Esophagus mucosa (tissue), 1 donor: ENCODE measurements around the gene USP54. TPM values are rescaled to one million over a fixed set of nuclear protein-coding genes. Genes with fewer than 3 reads are reported as not detected.

Experiments
- ATAC-seq: fragments of 200-7000 bp; cut with Tn5 transposase; one replicate; pipeline ENCODE4 v1.9.1; 2020
- total RNA-seq: library from RNA; stranded (reverse); gene quantifications from one replicate; pipeline ENCODE4 v1.2.4, GENCODE V29; 2023
- donor health status: DM: yes; HTN: yes; CAD: no.

USP54 gene
- total RNA-seq, 1 donor from 2014 or later = 44.8 TPM

DNA sequence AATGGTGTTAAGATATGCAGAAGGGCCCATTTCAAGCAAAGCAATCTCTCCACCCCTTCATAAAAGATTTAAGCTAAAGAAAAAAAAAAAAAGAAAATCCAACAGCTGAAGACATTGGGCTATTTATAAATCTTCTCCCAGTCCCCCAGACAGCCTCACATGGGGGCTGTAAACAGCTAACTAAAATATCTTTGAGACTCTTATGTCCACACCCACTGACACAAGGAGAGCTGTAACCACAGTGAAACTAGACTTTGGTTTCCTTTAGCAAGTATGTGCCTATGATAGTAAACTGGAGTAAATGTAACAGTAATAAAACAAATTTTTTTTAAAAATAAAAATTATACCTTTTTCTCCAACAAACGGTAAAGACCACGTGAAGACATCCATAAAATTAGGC is 123.9 kb downstream of the USP54 start:
- no peak for ATAC-seq

GRCh38 chr10:73465978-73466726 is 125.0 kb downstream of the USP54 start:
- no peak for ATAC-seq

- ATAC-seq = no peak
Observed at GRCh38 chr10:73460897-73461296, 130.2 kb downstream of the USP54 start.

DNA sequence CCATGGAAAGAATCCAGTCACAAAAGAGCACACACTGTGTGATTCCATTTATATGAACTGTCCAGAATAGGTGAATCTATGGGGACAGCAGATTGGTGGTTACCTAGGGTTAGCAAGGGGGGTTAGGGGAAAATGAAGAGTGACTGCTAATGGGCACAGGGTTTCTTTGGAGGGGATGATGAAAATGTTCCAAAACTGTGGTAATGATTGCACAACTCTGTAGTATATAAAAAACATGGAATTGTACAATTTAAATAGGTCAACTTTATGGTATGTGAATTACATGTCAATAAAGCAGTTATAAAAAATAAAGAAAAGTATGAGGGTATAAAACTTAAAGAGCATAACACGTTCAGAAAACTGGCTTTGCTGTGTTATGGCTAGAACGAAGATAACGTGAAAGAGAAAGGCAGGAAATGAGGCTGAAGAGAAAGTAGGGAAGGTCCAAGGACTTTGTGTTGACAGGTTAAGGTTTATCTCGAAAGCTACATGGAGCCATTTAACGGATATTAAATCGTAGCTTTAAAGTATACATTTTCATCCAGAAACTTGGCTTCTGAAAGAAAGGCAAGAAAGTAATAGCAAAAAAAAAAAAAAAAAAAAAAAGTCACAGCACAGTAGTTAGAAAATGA is 131.3 kb downstream of the USP54 start:
- no peak for ATAC-seq

GRCh38 chr10:73456187-73456890 is 134.8 kb downstream of the USP54 start:
- ATAC-seq = no peak

DNA sequence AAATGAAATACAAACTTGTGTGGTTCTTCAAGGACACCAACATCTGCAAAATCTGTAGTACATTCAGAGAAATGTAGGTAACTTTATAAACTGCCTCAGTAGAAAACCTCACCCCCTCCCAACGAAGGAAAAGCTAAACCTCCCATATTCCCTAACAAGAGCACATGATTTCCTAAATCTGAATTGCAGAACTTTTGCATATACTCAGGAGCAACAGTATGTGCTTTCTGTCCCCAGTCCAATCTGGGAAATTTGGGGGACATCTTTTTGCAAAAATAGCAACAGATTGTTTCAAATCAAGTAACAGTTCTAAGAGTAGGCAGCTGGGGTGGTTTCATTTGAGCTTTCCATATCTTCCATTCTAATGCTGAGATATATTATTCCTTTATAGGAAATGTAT is 142.0 kb downstream of the USP54 start:
- ATAC-seq = no peak

GRCh38 chr10:73448384-73448783 is 142.8 kb downstream of the USP54 start:
- no peak for ATAC-seq

Other genes starting within 250 kb of the USP54 start
- gene CFAP70, start 232.5 kb downstream of the USP54 start, total RNA-seq = 0.40 TPM
- gene ANXA7, start 177.3 kb downstream of the USP54 start, total RNA-seq = 117 TPM
- 1.2 TPM for gene MSS51, start 157.8 kb downstream of the USP54 start, total RNA-seq
- gene PPP3CB, start 95.3 kb downstream of the USP54 start, total RNA-seq = 19.2 TPM
- gene MYOZ1, start 50.1 kb upstream of the USP54 start, total RNA-seq = 0.44 TPM
- 0.84 TPM for gene SYNPO2L, start 64.7 kb upstream of the USP54 start, total RNA-seq
- gene AGAP5, start 106.8 kb upstream of the USP54 start, total RNA-seq = 2.7 TPM
- 53.1 TPM for gene SEC24C, start 153.0 kb upstream of the USP54 start, total RNA-seq
- 23.5 TPM for gene CHCHD1, start 190.7 kb upstream of the USP54 start, total RNA-seq
- gene ZSWIM8, start 194.3 kb upstream of the USP54 start, total RNA-seq = 71.7 TPM
- gene NDST2, start 220.3 kb upstream of the USP54 start, total RNA-seq = 15.9 TPM